ENCODE results near the gene RCOR1. TPM values are rescaled to one million over a fixed set of nuclear protein-coding genes. Genes with fewer than 3 reads are reported as not detected.

RCOR1 gene
- total and polyA plus RNA-seq, 2 donors, result 12.6 to 32.8 TPM

DNA sequence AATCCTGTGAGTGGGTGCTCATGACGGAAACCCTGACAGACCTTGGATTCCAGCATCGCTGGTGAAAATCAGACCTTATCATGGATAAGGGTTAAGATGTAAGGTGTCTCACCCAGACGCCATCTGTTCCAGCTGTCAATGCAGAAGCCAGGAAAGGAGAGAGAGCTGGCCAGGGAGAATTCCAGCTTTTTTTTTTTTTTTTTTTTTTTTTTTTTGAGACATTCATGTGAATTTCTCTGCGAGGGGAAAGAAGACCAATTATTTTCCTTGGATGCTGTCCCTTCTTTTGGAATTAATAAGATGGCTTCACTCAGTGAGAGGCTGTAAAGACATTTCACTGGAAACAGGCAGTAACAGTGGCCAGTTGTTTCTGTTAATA lies 186.6 kb downstream of the RCOR1 start:
- Histone ChIP-seq H3K4me3 (ENCODE audit: low read depth, low read length) (no peak overlapping the region), H3K27ac (ENCODE audit: low read depth) (no peak overlapping the region), H3K36me3 (ENCODE audit: insufficient read depth) (no peaks in the 10 kb centered on the region), H3K4me1 (ENCODE audit: insufficient read depth) (no peaks in the 10 kb centered on the region)
- DNase-seq (ENCODE audit: extremely low spot score), result no peak
- 43% methylated on average over 4 of the region's 4 CpGs for WGBS

- DNase-seq (ENCODE audit: extremely low spot score), result no peak
- H3K36me3 ChIP-seq (ENCODE audit: insufficient read depth), result no peaks in the 10 kb centered on the region
- H3K4me1 ChIP-seq (ENCODE audit: insufficient read depth), result no peaks in the 10 kb centered on the region
- WGBS, result 87% methylated on average over 13 of the region's 13 CpGs
- no peak overlapping the region for H3K27ac ChIP-seq (ENCODE audit: low read depth)
- no peak overlapping the region for H3K4me3 ChIP-seq (ENCODE audit: low read depth, low read length)
These were observed 187.3 kb downstream of the RCOR1 start for GRCh38 chr14:102779574-102780315.

Small RNA genes within 50 kb of the gene (small RNA-seq; reads per million reads assigned to genes)
- gene RF00019, result not detected
- not detected for gene RN7SL546P

Other genes starting within 250 kb of the RCOR1 start
- 32.7 TPM for gene CINP, start 229.8 kb upstream of the RCOR1 start, total RNA-seq
- gene CINP, start 229.8 kb upstream of the RCOR1 start, polyA plus RNA-seq, result 29.3 TPM
- gene TECPR2, start 229.7 kb upstream of the RCOR1 start, total RNA-seq, result 12.5 TPM
- 15.6 TPM for gene TECPR2, start 229.7 kb upstream of the RCOR1 start, polyA plus RNA-seq
- gene ANKRD9, start 82.9 kb upstream of the RCOR1 start, total RNA-seq, result 4.3 TPM
- gene ANKRD9, start 82.9 kb upstream of the RCOR1 start, polyA plus RNA-seq, result 13.5 TPM
- 12.4 TPM for gene TRAF3, start 184.8 kb downstream of the RCOR1 start, total RNA-seq
- 8.8 TPM for gene TRAF3, start 184.8 kb downstream of the RCOR1 start, polyA plus RNA-seq